IMR-90 (cell line): ENCODE measurements around the gene LRRC56. TPM values are rescaled to one million over a fixed set of nuclear protein-coding genes. Genes with fewer than 3 reads are reported as not detected.
A peak's percentile ranks its signal among the peaks of the same experiment; 100 is the strongest.

ENCODE experiments used
- ATAC-seq: fragments of 200-7000 bp; cut with Tn5 transposase; 2 replicates; pipeline ENCODE4 v1.9.1; 2020; ENCODE audit warnings: low read depth, mild to moderate bottlenecking, moderate library complexity
- BruUV-seq: library from RNA; stranded (reverse); fragments of 400-500 nt; replicated peaks from 2 replicates; lab custom pipeline; 2021; lab: Mats Ljungman, UMichigan
- CTCF ChIA-PET: fragments of 300-600 bp; formaldehyde crosslinking; extraction: SDS; loops from one replicate; lab custom pipeline; 2021; ENCODE audit warnings: antibody characterized with exemption; lab: Yijun Ruan, JAX
- POLR2A ChIA-PET: fragments of 300-600 bp; sonication (Branson Sonifier 250); formaldehyde crosslinking; loops from one replicate; lab custom pipeline; 2022; ENCODE audit warnings: antibody characterized with exemption; ENCODE audit not compliant: unreplicated experiment; lab: Charles Lee
- DNase-seq: peaks from one replicate; pipeline ENCODE4 v3.0.0; 2013
- H2AFZ ChIP-seq: replicated peaks from 2 replicates; pipeline ENCODE3; 2013; ENCODE audit warnings: low read length, mild to moderate bottlenecking; ENCODE audit not compliant: poor library complexity
- H2AK5ac ChIP-seq: 2 replicates; pipeline ENCODE4 v1.6.1; 2013; ENCODE audit warnings: low read depth, low read length, inconsistent platforms
- H2AK9ac ChIP-seq: replicated peaks from 2 replicates; pipeline ENCODE3; 2013; ENCODE audit warnings: mild to moderate bottlenecking, low read depth, low read length, moderate library complexity; ENCODE audit not compliant: poor library complexity
- H2BK120ac ChIP-seq: 2 replicates; pipeline ENCODE4 v1.6.1; 2013; ENCODE audit warnings: low read depth, low read length, inconsistent platforms
- H2BK15ac ChIP-seq: 3 replicates; pipeline ENCODE4 v1.6.1; 2013; ENCODE audit warnings: low read depth, low read length, inconsistent platforms
- H2BK20ac ChIP-seq: 2 replicates; pipeline ENCODE4 v1.6.1; 2013; ENCODE audit warnings: low read depth, mild to moderate bottlenecking, inconsistent platforms, low read length, moderate library complexity
- H2BK5ac ChIP-seq: 2 replicates; pipeline ENCODE4 v1.6.1; 2013; ENCODE audit warnings: mild to moderate bottlenecking, low read depth, low read length, inconsistent platforms; ENCODE audit not compliant: poor library complexity, severe bottlenecking
- H3K14ac ChIP-seq: replicated peaks from 2 replicates; pipeline ENCODE4 v1.6.1; 2013; ENCODE audit warnings: low read depth, low read length, inconsistent platforms
- H3K18ac ChIP-seq: 2 replicates; pipeline ENCODE4 v1.6.1; 2013; ENCODE audit warnings: low read depth, low read length, control low read depth
- H3K23ac ChIP-seq: 2 replicates; pipeline ENCODE4 v1.6.1; 2013; ENCODE audit warnings: low read depth, low read length, inconsistent platforms
- H3K27ac ChIP-seq: 2 replicates; pipeline ENCODE4 v1.5.1; 2013; ENCODE audit warnings: mild to moderate bottlenecking, control low read depth, low read length; ENCODE audit not compliant: insufficient read depth
- H3K27me3 ChIP-seq: 2 replicates; pipeline ENCODE4 v1.6.1; 2013; ENCODE audit warnings: low read length; ENCODE audit not compliant: control insufficient read depth, insufficient read depth
- H3K36me3 ChIP-seq: 2 replicates; pipeline ENCODE4 v1.6.1; 2013; ENCODE audit warnings: low read length, mixed read lengths; ENCODE audit not compliant: control insufficient read depth, insufficient read depth
- H3K4ac ChIP-seq: 2 replicates; pipeline ENCODE4 v1.6.1; 2013; ENCODE audit warnings: low read depth, low read length, inconsistent platforms
- H3K4me1 ChIP-seq: 2 replicates; pipeline ENCODE4 v1.6.1; 2013; ENCODE audit warnings: low read length, mixed read lengths; ENCODE audit not compliant: control insufficient read depth, insufficient read depth
- H3K4me2 ChIP-seq: 2 replicates; pipeline ENCODE4 v1.6.1; 2013; ENCODE audit warnings: low read depth, mild to moderate bottlenecking, control low read depth, low read length, moderate library complexity
- H3K4me3 ChIP-seq: 2 replicates; pipeline ENCODE4 v1.5.1; 2013; ENCODE audit warnings: low read depth, mild to moderate bottlenecking, control low read depth, low read length, moderate library complexity; ENCODE audit not compliant: insufficient read depth
- H3K56ac ChIP-seq: 2 replicates; pipeline ENCODE4 v1.6.1; 2013; ENCODE audit warnings: low read length, inconsistent platforms; ENCODE audit not compliant: insufficient read depth; ENCODE audit errors: extremely low read depth
- H3K79me1 ChIP-seq, 2 experiments: 2 replicates each; pipeline ENCODE4 v1.6.1; 2013; ENCODE audit warnings: low read length in 2 of 2, inconsistent platforms in 1 of 2, low read depth in 1 of 2
- H3K9ac ChIP-seq: 2 replicates; pipeline ENCODE4 v1.6.1; 2013; ENCODE audit warnings: low read depth, low read length, control low read depth
- H3K9me1 ChIP-seq: 2 replicates; pipeline ENCODE4 v1.6.1; 2013; ENCODE audit warnings: low read length, inconsistent platforms; ENCODE audit not compliant: insufficient read depth
- H3K9me3 ChIP-seq: 2 replicates; pipeline ENCODE4 v1.6.1; 2013; ENCODE audit warnings: low read length; ENCODE audit not compliant: control insufficient read depth, insufficient read depth
- H4K20me1 ChIP-seq: 2 replicates; pipeline ENCODE4 v1.6.1; 2013; ENCODE audit warnings: low read length, inconsistent platforms; ENCODE audit not compliant: insufficient read depth
- H4K5ac ChIP-seq: 2 replicates; pipeline ENCODE4 v1.6.1; 2013; ENCODE audit warnings: mild to moderate bottlenecking, low read depth, low read length, control low read depth
- H4K8ac ChIP-seq, 2 experiments: 2 replicates each; pipeline ENCODE4 v1.6.1; 2013; ENCODE audit warnings: low read depth in 2 of 2, low read length in 2 of 2, control low read depth in 1 of 2, inconsistent platforms in 1 of 2
- H4K91ac ChIP-seq: 2 replicates; pipeline ENCODE4 v1.6.1; 2013; ENCODE audit warnings: low read depth, low read length, inconsistent platforms; ENCODE audit not compliant: insufficient read depth
- CEBPB ChIP-seq: IDR thresholded peaks from 2 replicates; pipeline ENCODE4 v1.6.1; 2012; ENCODE audit warnings: low read depth, low read length, improper control_type of control experiment
- CTCF ChIP-seq: conservative IDR thresholded peaks from 2 replicates; pipeline ENCODE4 v1.5.1; 2012; ENCODE audit warnings: mild to moderate bottlenecking, low read depth, low read length, improper control_type of control experiment
- WGBS, 2 experiments: methylation state at CpG; one replicate each; pipeline versions ENCODE4 v1.1.5 to v1.1.7; 2013; ENCODE audit warnings: missing lambda C conversion rate in 2 of 2; ENCODE audit not compliant: insufficient read length in 1 of 2; ENCODE audit errors: extremely low coverage in 2 of 2; 5-methylcytosine and 5-hydroxymethylcytosine counted together
- dilution Hi-C: fragments of 300-500 bp; cut with HindIII; formaldehyde crosslinking; loops from one replicate; pipeline ENCODE4 v1.14.3; 2018; ENCODE audit warnings: low sequenced_read_pairs; ENCODE audit not compliant: unreplicated experiment
- in situ Hi-C: fragments of 300-500 bp; cut with MboI; formaldehyde crosslinking; loops from 3 replicates; pipeline ENCODE4 v1.14.3; 2019; ENCODE audit warnings: low sequenced_read_pairs, inconsistent platforms, mixed read lengths
- intact Hi-C: fragments of 100-400 bp; cut with micrococcal nuclease; formaldehyde crosslinking; loops from 2 replicates; pipeline ENCODE4 v1.10.0; 2022
- polyA plus RNA-seq, 3 experiments: library from polyadenylated mRNA; depleted of rRNA; stranded (reverse); fragments of >200 nt; gene quantifications; 2 replicates each; pipeline ENCODE4 v1.2.3, GENCODE V29; 2012; ENCODE audit warnings: low replicate concordance in 1 of 3
- total RNA-seq: library from RNA; depleted of rRNA; stranded (reverse); fragments of >200 nt; gene quantifications from 2 replicates; pipeline ENCODE4 v1.2.3, GENCODE V29; 2012

Gene LRRC56
- total and polyA plus RNA-seq, 2 of the 4 experiments (the other 2 are of a cell fraction): 0.36 to 1.3 TPM

- H2BK20ac ChIP-seq: no peak overlapping the region
- ChIA-PET CTCF (no interaction called here), POLR2A (no interaction called here)
- intact Hi-C loops (no loop called here), dilution Hi-C loops (no loop called here), in situ Hi-C loops (no loop called here)
- no peak overlapping the region for H2BK5ac ChIP-seq
- H3K4ac ChIP-seq: no peak overlapping the region
- no peak overlapping the region; the same call in 1 of the 2 replicates for H3K9ac ChIP-seq
- H3K4me2 ChIP-seq: no peak overlapping the region
- peak overlapping the region; percentile 95 for H3K4me3 ChIP-seq
- H3K27me3 ChIP-seq: no peaks in the 10 kb centered on the region
- H3K9me1 ChIP-seq: peaks cover 3% of the 10 kb centered on the region; the same call in 1 of the 2 replicates
- peaks cover 3 to 26% of the 10 kb centered on the region in 2 experiments; a peak in 3 of 4 replicates for H3K79me1 ChIP-seq
- H2AFZ ChIP-seq: peak overlapping the region; percentile 71
- ATAC-seq (peak; percentile 16; the same call in 1 of the 2 replicates), DNase-seq (no peak)
- H4K91ac ChIP-seq: no peak overlapping the region
- H4K8ac ChIP-seq: no peak overlapping the region
- H3K27ac ChIP-seq: no peak overlapping the region; the same call in 1 of the 2 replicates
- no peak overlapping the region for H4K5ac ChIP-seq
- no peak overlapping the region for H2AK5ac ChIP-seq
- H3K4me1 ChIP-seq: peaks cover 16% of the 10 kb centered on the region
- peaks cover 16% of the 10 kb centered on the region for H4K20me1 ChIP-seq
- H3K14ac ChIP-seq: no peak overlapping the region
- H2AK9ac ChIP-seq: no peak overlapping the region
- no peak overlapping the region for H3K23ac ChIP-seq
- no peak overlapping the region for H2BK15ac ChIP-seq
- no peaks in the 10 kb centered on the region for H3K9me3 ChIP-seq
- H2BK120ac ChIP-seq: no peak overlapping the region
- no TSS peak for BruUV-seq
- WGBS, 2 experiments: 0% methylated on average over 8 of the region's 56 CpGs; no CpG with 5 or more reads in 1 of the 2 experiments
- H3K36me3 ChIP-seq: peaks cover 21% of the 10 kb centered on the region; the same call in 1 of the 2 replicates
- no peak for TF ChIP-seq CEBPB
- TF ChIP-seq CTCF: 0 out of 2 replicates have a peak, but pooled peaks have one; percentile 8
- H3K18ac ChIP-seq: no peak overlapping the region
- H3K56ac ChIP-seq: no peak overlapping the region
These were observed 2.2 kb upstream of the LRRC56 start for GRCh38 chr11:535210-535518.
